HEK293 (cell line): Measurements from ENCODE around the gene SCAMP2.

Experiments used
- CTCF ChIA-PET: fragments of 350-600 bp; formaldehyde crosslinking; extraction: SDS; loops from one replicate; lab custom pipeline; 2021; ENCODE audit warnings: antibody characterized with exemption; lab: Yijun Ruan, JAX
- POLR2A ChIA-PET: fragments of 300-600 bp; formaldehyde crosslinking; extraction: SDS; loops from one replicate; lab custom pipeline; 2020; ENCODE audit warnings: antibody characterized with exemption, inconsistent platforms; lab: Yijun Ruan, JAX
- H3K27ac ChIP-seq: fragments of 200-500 bp; sonication (Bioruptor generic); 2 replicates; pipeline ENCODE4 v1.5.1; 2014; ENCODE audit warnings: low read depth, low read length, control low read depth, inconsistent platforms; ENCODE audit errors: extremely low read depth
- H3K36me3 ChIP-seq, 2 experiments: fragments of 200-500 bp in 1 of 2; sonication (Bioruptor generic) in 1 of 2; 1 replicate in 1 of 2; 2 replicates in 1 of 2; pipeline ENCODE4 v1.5.1; 2014 to 2017; ENCODE audit warnings: inconsistent platforms in 2 of 2, low read length in 2 of 2; ENCODE audit not compliant: control insufficient read depth in 2 of 2, insufficient read depth in 1 of 2
- H3K4me1 ChIP-seq: fragments of 200-500 bp; sonication (Bioruptor generic); 2 replicates; pipeline ENCODE4 v1.5.1; 2014; ENCODE audit warnings: mild to moderate bottlenecking, low read length, inconsistent platforms; ENCODE audit not compliant: control insufficient read depth, insufficient read depth
- H3K4me3 ChIP-seq: 2 replicates; pipeline ENCODE4 v1.5.1; 2011; ENCODE audit warnings: low read depth, mild to moderate bottlenecking, control low read depth, low read length, moderate library complexity
- H3K9me3 ChIP-seq: fragments of 200-500 bp; sonication (Bioruptor generic); 2 replicates; pipeline ENCODE4 v1.5.1; 2014; ENCODE audit warnings: low read depth, low read length, inconsistent platforms; ENCODE audit not compliant: control insufficient read depth, insufficient read depth
- EGR2 ChIP-seq: fragments of 450-650 bp; formaldehyde crosslinking; IDR thresholded peaks from 2 replicates; pipeline ENCODE4 v1.5.1; 2016; ENCODE audit warnings: low read depth, missing biosample characterization, missing genetic modification characterization
- GLIS1 ChIP-seq: fragments of 450-650 bp; formaldehyde crosslinking; IDR thresholded peaks from 2 replicates; pipeline ENCODE4 v1.5.1; 2016; ENCODE audit warnings: missing biosample characterization, missing genetic modification characterization
- KLF10 ChIP-seq: fragments of 450-650 bp; IDR thresholded peaks from 2 replicates; pipeline ENCODE4 v1.5.1; 2018; ENCODE audit warnings: missing biosample characterization, mild to moderate bottlenecking, missing genetic modification characterization
- MEIS1 ChIP-seq: sonication (generic); formaldehyde crosslinking; IDR thresholded peaks from 2 replicates; pipeline ENCODE4 v1.8.1; 2022; ENCODE audit warnings: missing genetic modification reagents, mild to moderate bottlenecking, borderline replicate concordance
- PRDM4 ChIP-seq: fragments of 450-650 bp; formaldehyde crosslinking; IDR thresholded peaks from 2 replicates; pipeline ENCODE4 v1.5.1; 2017; ENCODE audit warnings: missing biosample characterization, missing genetic modification characterization
- ZFHX2 ChIP-seq: fragments of 450-650 bp; formaldehyde crosslinking; conservative IDR thresholded peaks from 2 replicates; pipeline ENCODE4 v1.5.1; 2016; ENCODE audit warnings: missing biosample characterization, missing genetic modification characterization
- ZFP69B ChIP-seq: fragments of 450-650 bp; formaldehyde crosslinking; IDR thresholded peaks from 2 replicates; pipeline ENCODE4 v1.5.1; 2016; ENCODE audit warnings: missing biosample characterization, missing genetic modification characterization
- ZIC2 ChIP-seq: fragments of 450-650 bp; formaldehyde crosslinking; IDR thresholded peaks from 2 replicates; pipeline ENCODE4 v1.5.1; 2016; ENCODE audit warnings: missing biosample characterization, missing genetic modification characterization
- ZNF23 ChIP-seq: fragments of 450-650 bp; formaldehyde crosslinking; IDR thresholded peaks from 2 replicates; pipeline ENCODE4 v1.5.1; 2016; ENCODE audit warnings: missing biosample characterization, missing genetic modification characterization, borderline replicate concordance
- ZNF24 ChIP-seq: fragments of 450-650 bp; formaldehyde crosslinking; IDR thresholded peaks from 2 replicates; pipeline ENCODE4 v1.5.1; 2016; ENCODE audit warnings: missing biosample characterization, missing genetic modification characterization
- ZNF302 ChIP-seq: fragments of 450-650 bp; formaldehyde crosslinking; IDR thresholded peaks from 2 replicates; pipeline ENCODE4 v1.5.1; 2016; ENCODE audit warnings: missing biosample characterization, missing genetic modification characterization, low read depth
- ZNF324 ChIP-seq: fragments of 450-650 bp; formaldehyde crosslinking; IDR thresholded peaks from 2 replicates; pipeline ENCODE4 v1.5.1; 2016; ENCODE audit warnings: missing biosample characterization, missing genetic modification characterization
- ZNF433 ChIP-seq: fragments of 450-650 bp; formaldehyde crosslinking; IDR thresholded peaks from 2 replicates; pipeline ENCODE4 v1.5.1; 2016; ENCODE audit warnings: missing biosample characterization, missing genetic modification characterization, low read depth
- ZNF48 ChIP-seq: fragments of 450-650 bp; formaldehyde crosslinking; IDR thresholded peaks from 2 replicates; pipeline ENCODE4 v1.5.1; 2016; ENCODE audit warnings: missing biosample characterization, missing genetic modification characterization
- ZNF555 ChIP-seq: fragments of 450-650 bp; formaldehyde crosslinking; conservative IDR thresholded peaks from 2 replicates; pipeline ENCODE4 v1.5.1; 2017; ENCODE audit warnings: missing biosample characterization, mild to moderate bottlenecking, missing genetic modification characterization, inconsistent platforms
- ZSCAN18 ChIP-seq: fragments of 450-650 bp; formaldehyde crosslinking; IDR thresholded peaks from 2 replicates; pipeline ENCODE4 v1.5.1; 2016; ENCODE audit warnings: missing biosample characterization, missing genetic modification characterization
- TF ChIP-seq, protein P1 (sequence below): fragments of 450-650 bp; formaldehyde crosslinking; IDR thresholded peaks from 2 replicates; pipeline ENCODE4 v1.5.1; 2017; ENCODE audit warnings: missing biosample characterization, missing genetic modification characterization

SCAMP2 gene

GRCh38 chr15:74842581-74843444 is 30.4 kb downstream of the SCAMP2 start, which contains the start of gene ULK3 (continued):
- TF ChIP-seq ZSCAN18 (peak; percentile 56; the same call in 1 of the 2 replicates), ZNF24 (peak; percentile 17; the same call in 1 of the 2 replicates)

- CTCF ChIA-PET, result interaction anchor here (0.7 to 4.5 kb wide), 9 partner anchors 9 to 206 kb away, joined by 3 to 29 read pairs (median 4); no protein-coding TSS in a partner anchor
Observed at GRCh38 chr15:74841891-74842373, 31.2 kb downstream of the SCAMP2 start.

More at GRCh38 chr15:74841891-74842373, 31.2 kb downstream of the SCAMP2 start:
- peaks cover 0 to 52% of the 10 kb centered on the region in 2 experiments; a peak in 2 of 3 replicates for H3K36me3 ChIP-seq
- POLR2A ChIA-PET, result interaction anchor here (0.6 to 2.3 kb wide), 11 partner anchors 28 to 117 kb away, joined by 3 to 12 read pairs (median 4); partner anchors contain the start of genes CSK, FAM219B and MPI
- TF ChIP-seq ZIC2 (tag by site-specific recombination), result 0 out of 2 replicates have a peak, but pooled peaks have one; percentile 27
- no peak for TF ChIP-seq ZNF324 (tag by site-specific recombination)
- peak; percentile 94 for TF ChIP-seq GLIS1 (tag by site-specific recombination)
- TF ChIP-seq ZNF302 (tag by site-specific recombination), result no peak
- TF ChIP-seq EGR2 (tag by site-specific recombination), result no peak
- TF ChIP-seq ZNF48 (tag by site-specific recombination), result no peak
- no peak for TF ChIP-seq ZNF433 (tag by site-specific recombination)
- no peak for TF ChIP-seq ZFP69B (tag by site-specific recombination)
- TF ChIP-seq PRDM4 (tag by site-specific recombination), result no peak
- no peak for TF ChIP-seq ZNF555 (tag by site-specific recombination)
- TF ChIP-seq ZFHX2 (tag by site-specific recombination), result 0 out of 2 replicates have a peak, but pooled peaks have one; percentile 27
- TF ChIP-seq, protein P1, sequence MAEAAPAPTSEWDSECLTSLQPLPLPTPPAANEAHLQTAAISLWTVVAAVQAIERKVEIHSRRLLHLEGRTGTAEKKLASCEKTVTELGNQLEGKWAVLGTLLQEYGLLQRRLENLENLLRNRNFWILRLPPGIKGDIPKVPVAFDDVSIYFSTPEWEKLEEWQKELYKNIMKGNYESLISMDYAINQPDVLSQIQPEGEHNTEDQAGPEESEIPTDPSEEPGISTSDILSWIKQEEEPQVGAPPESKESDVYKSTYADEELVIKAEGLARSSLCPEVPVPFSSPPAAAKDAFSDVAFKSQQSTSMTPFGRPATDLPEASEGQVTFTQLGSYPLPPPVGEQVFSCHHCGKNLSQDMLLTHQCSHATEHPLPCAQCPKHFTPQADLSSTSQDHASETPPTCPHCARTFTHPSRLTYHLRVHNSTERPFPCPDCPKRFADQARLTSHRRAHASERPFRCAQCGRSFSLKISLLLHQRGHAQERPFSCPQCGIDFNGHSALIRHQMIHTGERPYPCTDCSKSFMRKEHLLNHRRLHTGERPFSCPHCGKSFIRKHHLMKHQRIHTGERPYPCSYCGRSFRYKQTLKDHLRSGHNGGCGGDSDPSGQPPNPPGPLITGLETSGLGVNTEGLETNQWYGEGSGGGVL (tag by site-specific recombination), result peak; percentile 41
- TF ChIP-seq MEIS1, result no peak
- TF ChIP-seq KLF10, result no peak
- TF ChIP-seq ZNF23 (tag by site-specific recombination), result no peak
- TF ChIP-seq, all 188 proteins: peak for 4
- Histone ChIP-seq H3K4me3 (peak overlapping the region; percentile 88), H3K27ac (peak overlapping the region; percentile 86; the same call in 1 of the 2 replicates), H3K9me3 (no peaks in the 10 kb centered on the region), H3K4me1 (peaks cover 10% of the 10 kb centered on the region)
